Measurements from ENCODE around the gene NUAK1. TPM values are rescaled to one million over a fixed set of nuclear protein-coding genes. Genes with fewer than 3 reads are reported as not detected.

Gene NUAK1
- total RNA-seq, 1 experiment from 2014 or later, result 7.4 TPM

- DNase-seq (ENCODE audit: low read depth, low spot score), result no peak
- ATAC-seq, result no peak
- Histone ChIP-seq H3K4me3 (replicated peaks in 1 of 2; ENCODE audit: low read depth in 1 of 2, low read length in 2 of 2) (no peak overlapping the region), H3K4me1 (ENCODE audit: control insufficient read depth in 1 of 2, insufficient read depth in 2 of 2, low read length in 2 of 2) (no peaks in the 10 kb centered on the region), H3K9me2 (ENCODE audit: insufficient read depth) (no peaks in the 10 kb centered on the region), H4K20me1 (ENCODE audit: insufficient read depth) (no peaks in the 10 kb centered on the region), H3K36me3 (ENCODE audit: control insufficient read depth in 1 of 2, insufficient read depth in 2 of 2, low read length in 2 of 2) (no peaks in the 10 kb centered on the region), H2AFZ (ENCODE audit: low read depth, low read length, poor library complexity, severe bottlenecking) (no peak overlapping the region), H3K79me2 (ENCODE audit: insufficient read depth, low read length) (no peaks in the 10 kb centered on the region), H3K9me3 (ENCODE audit: control insufficient read depth in 1 of 2, insufficient read depth in 1 of 2, low read depth in 1 of 2, low read length in 2 of 2) (no peaks in the 10 kb centered on the region), H3K4me2 (ENCODE audit: low read length) (no peak overlapping the region), H3K9ac (ENCODE audit: low read length) (no peak overlapping the region), H3K27ac (ENCODE audit: low read depth, low read length) (no peak overlapping the region), H3K27me3 (ENCODE audit: insufficient read depth, low read length) (0 out of 2 replicates have a peak, but pooled peaks cover 20% of the 10 kb centered on the region)
- ChIA-PET CTCF (no interaction called here), RAD21 (ENCODE audit: low non-redundant PET in 1 of 2, low total read pairs in 2 of 2, uncharacterized antibody in 2 of 2, unreplicated experiment in 2 of 2) (no interaction called here), POLR2A (no interaction called here)
- intact Hi-C loops (cut with micrococcal nuclease), result no loop called here
- TF ChIP-seq RAD21 (IDR thresholded peaks at IDR 0.05; ENCODE audit: low read depth) (no peak), YY1 (IDR thresholded peaks at IDR 0.05; ENCODE audit: extremely low read depth, insufficient replicate concordance, low read depth, low read length) (no peak), MAX (IDR thresholded peaks at IDR 0.05) (no peak), ATF3 (IDR thresholded peaks at IDR 0.05) (no peak), ZFX (IDR thresholded peaks at IDR 0.05) (no peak), REST (IDR thresholded peaks at IDR 0.05; ENCODE audit: low read depth) (no peak), CTCF (IDR thresholded peaks at IDR 0.05 in 2 of 3, conservative IDR thresholded peaks at IDR 0.05 in 1 of 3; ENCODE audit: borderline replicate concordance in 1 of 3, insufficient read depth in 1 of 3, low read depth in 2 of 3, low read length in 2 of 3) (no peak), ZNF274 (IDR thresholded peaks at IDR 0.05; ENCODE audit: low read depth, low read length) (no peak), POLR2AphosphoS5 (IDR thresholded peaks at IDR 0.05; ENCODE audit: low read depth, low read length) (no peak), EZH2phosphoT487 (IDR thresholded peaks at IDR 0.05; ENCODE audit: borderline replicate concordance) (no peak), SP1 (IDR thresholded peaks at IDR 0.05; ENCODE audit: low read depth) (no peak), EZH2 (IDR thresholded peaks at IDR 0.05) (no peak), TCF7L2 (IDR thresholded peaks at IDR 0.05; ENCODE audit: borderline replicate concordance, extremely low read depth, insufficient read depth, insufficient read length) (no peak)
- BruUV-seq (replicated peaks), result no TSS peak
These were observed 110.8 kb downstream of the NUAK1 start for GRCh38 chr12:106027911-106028310.

All from HCT116 (cell line).